ENCODE data around the gene DRC7.

GRCh38 chr16:57722210-57722499, 27.5 kb downstream of the DRC7 start:
- TF ChIP-seq POLR2AphosphoS5 (IDR thresholded peaks at IDR 0.05) (no peak), CTCF (IDR thresholded peaks at IDR 0.05) (no peak), EP300 (IDR thresholded peaks at IDR 0.05) (no peak), POLR2A (IDR thresholded peaks at IDR 0.05) (no peak)
